HG02678 (cell line): ENCODE results near the gene IL17F.
A peak's percentile ranks its signal among the peaks of the same experiment; 100 is the strongest.
"Not testable (repeated sequence)": the region's sequence is repeated elsewhere in the genome, so short reads cannot be mapped to it uniquely, and the experiment has no call there.

ENCODE experiments used
- ATAC-seq: cut with Tn5 transposase; IDR thresholded peaks from one replicate; pipeline ENCODE4 v1.9.1; 2021; ENCODE audit warnings: mild to moderate bottlenecking, moderate library complexity; ENCODE audit not compliant: unreplicated experiment

IL17F gene

DNA sequence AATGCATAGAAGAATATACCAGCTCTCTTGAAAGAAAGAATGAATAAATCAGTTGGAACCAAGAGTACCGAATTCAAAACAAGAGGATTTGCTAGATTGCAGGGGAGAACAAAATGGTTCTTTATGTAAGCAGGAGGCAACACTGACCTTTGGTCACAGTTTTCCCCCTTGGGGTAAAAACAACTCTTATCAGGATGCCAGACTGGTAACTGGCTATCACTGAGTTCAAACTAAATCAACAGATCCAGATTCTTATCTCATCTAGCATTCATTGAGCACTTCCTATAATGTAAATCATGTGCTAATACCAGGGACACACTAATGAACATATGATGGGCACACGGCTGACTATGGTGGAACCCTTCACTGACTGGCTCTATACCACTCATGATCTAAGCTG, 4.8 kb upstream of the IL17F start:
- ATAC-seq: no peak

DNA sequence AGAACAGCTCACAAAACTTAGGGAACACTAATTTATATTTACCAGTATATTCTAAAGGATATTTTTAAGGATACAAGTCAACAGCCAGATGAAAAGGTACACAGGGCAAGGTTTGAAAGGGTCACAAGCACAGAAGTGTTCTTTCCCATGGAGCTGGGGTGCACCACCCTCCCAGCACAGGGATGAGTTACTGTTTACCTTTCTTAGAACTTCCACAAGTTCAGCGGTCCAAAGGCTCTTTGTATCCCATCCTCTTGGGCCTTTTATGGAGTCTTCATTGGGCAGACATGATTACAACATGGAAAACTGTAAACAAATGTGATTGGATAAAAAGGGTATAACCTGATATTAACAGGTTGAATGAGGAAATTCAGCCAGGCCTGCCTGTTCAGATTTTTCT, 1.1 kb upstream of the IL17F start:
- no peak for ATAC-seq

DNA sequence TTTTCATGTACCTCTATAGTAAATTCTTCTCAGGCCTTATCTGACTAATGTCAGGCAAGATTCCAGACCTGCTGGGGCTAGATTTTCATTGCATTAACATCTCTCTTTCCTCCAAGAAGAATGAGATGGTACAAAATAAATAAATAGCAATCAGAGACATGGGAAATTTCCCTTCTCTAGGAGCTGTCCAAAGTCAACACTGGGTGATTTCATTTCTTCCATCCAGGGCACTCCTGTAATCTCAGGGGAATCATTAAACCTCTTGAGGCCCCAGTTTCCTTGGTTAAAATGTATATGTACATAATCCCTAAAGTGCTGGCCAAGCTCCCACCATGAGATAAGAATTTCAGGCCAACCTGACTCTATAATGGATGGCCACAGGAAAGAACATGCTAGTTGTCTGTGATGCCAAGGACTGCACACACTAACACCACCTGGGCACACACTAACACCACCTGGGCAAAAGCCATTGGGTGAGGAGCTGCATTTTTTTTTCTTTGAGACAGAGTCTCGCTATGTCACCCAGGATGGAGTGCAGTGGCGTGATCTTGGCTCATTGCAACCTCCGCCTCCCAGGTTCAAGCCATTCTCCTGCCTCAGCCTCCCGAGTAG, 912 bp downstream of the IL17F start:
- no peak for ATAC-seq

DNA sequence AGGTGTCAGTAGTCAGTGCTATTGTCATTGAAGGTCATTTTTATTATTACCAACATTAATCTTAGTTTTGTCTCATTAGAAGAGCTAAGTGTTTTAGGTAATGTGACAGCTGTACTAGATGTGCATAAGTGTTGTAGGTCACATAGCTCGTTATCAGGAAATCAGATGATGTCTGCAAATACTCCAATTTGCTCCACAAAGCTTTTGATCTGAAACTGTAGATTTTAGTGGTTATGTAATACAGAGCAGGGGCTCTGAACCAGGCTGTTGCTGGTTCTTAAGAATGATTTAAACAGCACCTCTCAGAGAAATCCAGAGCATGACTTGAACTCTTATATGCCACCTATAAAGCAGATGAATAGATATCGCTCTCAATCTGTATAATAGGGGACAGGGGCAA, 2.5 kb downstream of the IL17F start:
- ATAC-seq: no peak

DNA sequence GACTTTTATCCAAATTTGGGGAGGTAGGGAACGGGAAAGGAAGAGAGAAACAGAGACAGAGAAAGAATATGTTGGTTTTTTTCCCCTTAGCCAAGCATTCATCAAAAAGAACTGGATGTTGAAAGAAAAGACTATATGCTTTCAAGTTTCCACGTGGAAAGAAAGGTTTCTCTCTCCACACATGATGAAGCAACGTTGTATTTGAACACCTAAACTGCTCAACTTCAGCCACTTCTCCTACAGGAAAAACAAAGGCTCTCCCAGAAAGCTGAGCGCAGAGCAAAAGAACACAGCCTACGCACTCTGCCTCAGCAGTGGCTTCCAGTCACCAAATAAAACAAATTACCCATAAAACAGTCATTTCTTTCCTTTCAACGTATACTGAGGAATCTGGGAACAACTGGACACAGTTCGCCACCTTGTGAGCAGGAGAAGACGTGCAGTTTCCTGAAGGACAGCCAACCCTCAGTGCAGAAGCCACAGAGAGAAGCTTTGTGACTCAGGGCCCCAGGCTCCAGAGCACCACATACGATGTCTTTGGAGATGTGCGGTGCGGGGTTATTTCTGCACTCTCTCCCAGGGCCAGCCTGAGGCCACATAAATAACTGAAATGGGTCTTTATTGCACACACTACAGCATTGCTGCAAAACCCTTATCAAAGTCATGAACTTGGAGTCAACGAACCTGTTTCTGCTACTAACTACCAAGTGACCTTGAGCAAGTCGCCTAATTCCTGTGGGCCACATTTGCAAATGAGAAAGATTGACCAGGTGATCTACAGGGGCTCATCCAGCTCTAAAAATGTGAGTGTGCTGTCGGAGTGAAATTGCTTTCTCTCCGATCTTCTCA, 10.1 kb downstream of the IL17F start:
- ATAC-seq: peak; percentile 76

DNA sequence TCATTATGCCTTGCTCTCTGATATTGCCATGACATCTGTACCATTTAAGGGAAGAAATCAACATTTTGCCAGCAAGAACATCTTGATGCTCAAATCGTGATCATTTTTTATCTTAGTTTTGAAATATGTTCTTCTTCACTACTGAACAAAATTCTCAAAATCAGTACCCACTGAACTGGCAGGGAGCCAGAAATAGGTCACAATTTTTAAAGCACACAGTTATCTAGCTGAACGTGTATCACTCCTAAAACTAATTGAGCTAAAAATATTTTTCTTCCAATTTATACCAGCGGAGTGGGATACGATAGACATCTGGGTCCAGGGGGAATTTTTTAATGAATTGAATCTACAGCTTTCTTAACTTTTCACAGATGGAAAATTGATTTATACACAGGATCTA, 11.3 kb downstream of the IL17F start:
- no peak for ATAC-seq

DNA sequence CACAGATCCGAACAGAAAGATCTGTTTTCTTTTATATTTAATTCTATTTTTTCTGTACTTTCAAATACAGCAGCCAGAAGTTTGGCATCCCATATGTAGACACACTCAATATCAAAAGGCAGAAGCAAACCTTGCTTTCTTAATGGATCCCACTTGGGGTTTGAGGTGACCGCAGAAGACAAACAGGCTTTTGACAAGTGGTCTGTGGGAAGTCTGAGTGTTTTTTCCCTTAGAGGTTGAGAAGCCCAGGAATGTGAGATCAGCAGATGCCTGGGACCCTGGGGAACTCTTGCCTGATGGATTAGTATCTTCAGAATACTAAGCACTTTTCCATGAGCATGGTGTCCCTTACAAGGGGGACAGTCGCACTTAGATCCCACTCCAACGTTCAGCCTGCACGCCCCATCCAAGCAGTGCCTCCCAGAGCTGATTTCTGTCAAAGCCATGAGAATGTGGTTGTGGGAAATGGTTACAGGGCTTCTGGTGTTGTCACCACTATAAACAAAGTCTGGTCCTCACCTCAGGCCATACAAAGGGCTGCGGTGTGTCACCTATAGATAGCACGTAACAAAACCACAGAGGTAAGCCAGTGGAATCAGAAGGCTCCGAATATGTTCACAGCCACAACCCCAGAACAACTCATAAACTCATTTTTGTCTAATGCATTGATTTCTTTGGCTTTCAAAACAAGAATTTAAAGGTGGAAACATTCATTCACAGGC, 12.7 kb downstream of the IL17F start:
- no peak for ATAC-seq

DNA sequence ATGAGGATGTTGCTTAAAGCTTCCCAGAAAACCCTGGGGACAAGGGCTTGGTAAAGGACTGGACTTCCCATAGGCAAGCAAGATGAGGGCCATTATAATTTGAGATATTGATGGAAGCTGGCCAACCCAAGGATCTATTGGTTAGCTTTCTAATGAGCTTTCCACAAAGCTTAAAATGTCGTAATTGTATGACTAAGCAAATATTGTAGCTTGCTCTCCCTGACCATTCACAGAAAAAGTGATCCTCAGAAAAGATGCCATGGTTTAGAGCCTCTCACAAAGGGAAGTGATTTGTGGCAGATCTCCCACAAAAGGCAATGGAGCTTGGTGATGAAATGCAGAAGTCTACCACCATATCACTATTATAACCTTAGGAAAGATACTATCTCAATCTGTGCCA, 13.6 kb downstream of the IL17F start:
- ATAC-seq: no peak

DNA sequence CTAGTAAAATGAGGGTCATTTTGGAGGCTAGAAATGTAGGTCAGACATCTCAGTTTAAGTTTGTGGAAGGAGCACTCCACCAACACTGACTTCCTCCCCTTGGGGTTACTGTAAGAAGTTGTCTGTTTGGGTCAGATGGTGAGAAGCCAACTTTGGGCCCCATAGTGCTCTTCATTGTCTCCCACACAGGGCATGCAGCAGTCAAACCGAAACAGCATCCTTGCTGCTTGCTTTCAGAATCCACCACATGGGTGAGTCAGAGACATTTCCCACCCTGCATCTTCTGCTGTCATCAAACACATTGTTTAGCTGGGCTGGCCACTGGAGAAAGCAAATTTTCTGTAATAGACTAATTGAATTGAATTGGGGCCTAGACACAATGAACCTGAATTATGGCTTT, 16.8 kb downstream of the IL17F start:
- peak; percentile 100 for ATAC-seq

DNA sequence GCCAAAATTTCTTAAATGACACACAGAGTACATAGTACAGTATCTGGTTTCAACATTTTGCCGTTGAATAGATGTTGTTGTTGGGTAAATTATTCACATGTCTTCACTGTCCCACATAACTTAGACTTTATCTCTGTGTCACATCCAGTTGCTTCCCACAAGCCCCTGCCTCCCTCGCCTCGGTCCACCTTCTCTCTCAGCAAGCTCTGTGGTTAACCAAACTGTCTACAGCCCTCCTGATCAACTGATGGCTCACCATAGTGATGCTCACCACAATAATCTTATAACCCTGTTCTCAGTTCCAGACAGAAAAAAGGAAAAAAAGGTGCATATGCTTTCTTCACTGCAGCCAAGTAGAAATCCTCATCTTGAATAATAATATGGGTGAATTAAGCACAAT, 23.0 kb downstream of the IL17F start:
- peak; percentile 59 for ATAC-seq

DNA sequence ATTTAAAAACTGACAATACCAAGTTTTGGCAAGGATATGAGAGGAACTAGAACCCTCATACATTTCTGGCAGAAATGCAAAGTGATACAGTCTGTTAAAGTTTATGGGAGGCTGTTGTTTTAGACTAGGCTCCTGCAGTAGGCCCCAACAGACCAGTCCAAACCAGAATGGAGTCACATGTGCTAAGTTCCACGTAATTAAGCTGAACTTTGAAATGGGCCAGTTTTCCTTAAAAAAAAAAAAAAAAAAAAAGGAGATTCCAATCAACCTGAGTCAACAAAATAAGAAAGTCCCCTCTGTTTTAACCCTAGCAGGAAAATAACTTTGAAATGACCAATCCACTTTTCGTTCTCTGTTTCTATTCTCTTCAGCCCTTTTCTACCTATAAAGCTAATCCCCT, 26.5 kb downstream of the IL17F start:
- no peak for ATAC-seq

DNA sequence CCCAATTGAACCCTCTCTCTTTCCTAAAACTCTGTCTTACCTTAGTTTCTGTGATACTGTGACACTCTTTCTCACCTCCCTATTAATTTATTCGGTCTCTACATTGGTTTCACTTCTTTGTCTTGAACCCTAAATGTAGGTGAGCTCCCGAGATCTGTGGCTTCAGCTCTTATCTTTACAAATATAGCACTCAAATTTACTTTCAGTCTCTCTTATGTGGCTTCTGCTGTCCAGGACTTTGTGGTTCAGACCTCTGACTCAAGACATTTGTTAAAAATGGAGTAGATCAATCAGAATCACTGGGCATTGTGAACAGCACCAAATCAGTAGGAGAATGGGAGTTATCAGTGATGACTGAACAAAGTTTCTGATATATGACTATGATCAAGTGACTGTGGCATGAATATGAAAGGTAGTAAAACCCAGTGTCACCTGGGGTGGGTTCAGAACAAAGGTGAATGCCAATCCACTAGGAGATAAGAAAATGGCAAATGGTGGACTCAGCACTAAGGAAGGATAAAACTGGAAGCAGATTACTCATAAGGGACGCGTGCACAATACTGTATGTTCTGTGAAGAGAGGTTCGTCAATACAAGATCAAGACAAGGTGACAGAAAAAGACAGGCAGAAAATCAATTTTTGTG, 27.2 kb downstream of the IL17F start:
- no peak for ATAC-seq

DNA sequence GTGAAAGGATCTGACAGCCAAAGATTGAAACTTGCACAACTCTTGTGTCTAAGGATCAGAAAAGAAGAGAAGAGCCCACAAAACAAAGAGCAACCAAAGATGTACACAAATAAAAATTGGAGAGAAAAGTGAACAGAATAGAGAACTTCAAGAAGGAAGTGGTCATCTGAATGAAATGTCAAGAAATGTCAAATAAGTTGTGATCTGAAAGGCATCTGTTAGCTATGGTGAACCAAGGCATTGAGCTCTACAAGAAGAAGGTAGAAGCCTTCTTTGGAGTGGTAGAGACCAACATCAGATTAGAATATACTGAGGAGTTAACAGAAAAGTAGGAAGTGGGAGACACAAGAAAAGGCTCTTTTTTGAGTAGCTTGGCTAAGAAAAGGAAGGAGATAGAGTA, 28.5 kb downstream of the IL17F start:
- no peak for ATAC-seq

DNA sequence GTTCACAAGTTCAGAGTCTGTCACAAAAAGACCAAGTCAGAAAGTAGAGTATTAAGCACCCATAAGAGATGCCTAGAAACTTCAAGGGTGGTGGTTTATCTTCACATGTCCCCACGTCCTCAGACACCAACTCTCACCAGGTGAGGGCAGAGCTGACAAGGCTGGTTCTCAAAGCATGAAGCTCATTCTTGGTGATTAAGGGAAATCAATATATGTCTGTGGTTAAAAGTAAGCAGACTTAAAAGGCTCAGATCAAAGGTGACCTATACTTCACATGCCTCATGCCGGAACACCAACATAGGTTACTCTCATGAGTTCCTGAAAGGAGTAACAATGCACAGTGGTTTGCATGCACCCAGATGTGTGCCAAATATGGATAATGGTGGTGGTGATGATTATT, 31.2 kb downstream of the IL17F start:
- ATAC-seq: no peak

DNA sequence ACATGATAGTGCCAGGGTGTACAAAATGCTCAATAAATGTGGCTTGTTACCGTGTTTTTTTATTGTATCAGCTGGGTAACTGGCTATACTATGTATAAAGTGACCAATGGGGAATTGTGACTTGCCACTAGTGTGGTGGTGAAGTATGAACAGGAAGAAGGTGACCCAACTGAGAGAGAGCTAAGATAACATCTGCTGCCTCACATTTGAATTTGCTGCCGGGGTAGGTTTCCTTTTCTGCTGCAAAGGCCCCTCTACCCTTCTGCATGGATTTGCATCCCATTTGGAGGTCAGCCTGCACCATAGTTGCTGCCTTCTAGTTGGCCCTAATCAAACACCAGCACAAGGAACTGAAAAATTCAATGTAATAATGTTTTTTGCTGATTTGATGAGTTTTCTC, 34.1 kb downstream of the IL17F start:
- ATAC-seq: peak; percentile 78

DNA sequence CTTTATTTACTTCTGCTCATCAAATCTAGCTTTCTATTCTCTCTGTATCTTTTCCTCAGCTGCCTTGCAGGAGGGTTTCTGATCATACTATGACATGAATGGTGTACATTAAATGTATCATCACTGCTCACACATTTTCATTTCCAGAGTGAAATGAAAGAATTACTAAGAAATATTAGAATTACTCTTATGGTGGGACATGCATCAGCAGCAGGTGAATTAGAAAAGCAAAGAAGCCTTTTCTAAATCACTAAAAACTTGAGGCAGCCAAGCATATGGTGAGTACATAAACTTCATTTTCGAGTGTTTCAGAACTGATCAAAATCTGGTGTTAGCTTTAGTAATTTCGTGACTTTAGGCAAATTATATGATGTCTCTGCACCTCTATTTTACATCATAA, 34.5 kb downstream of the IL17F start:
- peak; percentile 38 for ATAC-seq

DNA sequence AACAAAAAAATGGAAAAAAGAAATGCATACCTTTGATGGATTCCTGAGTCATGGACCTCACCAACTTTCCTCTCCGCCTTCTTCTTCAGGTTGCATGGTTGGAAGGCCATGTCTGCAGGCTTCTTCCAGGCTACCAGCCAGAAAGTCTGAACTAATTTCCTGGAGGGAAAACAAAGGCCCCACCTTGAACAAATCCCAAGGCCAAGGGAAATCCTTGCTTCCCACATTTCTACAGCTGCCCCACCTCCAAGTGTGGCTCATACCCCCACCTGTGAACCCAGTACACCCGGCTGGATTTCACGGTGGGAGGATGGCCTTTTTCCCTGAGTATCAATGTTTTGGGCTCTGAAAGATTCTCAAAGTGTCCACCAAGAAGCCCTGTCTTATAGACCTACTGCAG, 35.7 kb downstream of the IL17F start:
- no peak for ATAC-seq

DNA sequence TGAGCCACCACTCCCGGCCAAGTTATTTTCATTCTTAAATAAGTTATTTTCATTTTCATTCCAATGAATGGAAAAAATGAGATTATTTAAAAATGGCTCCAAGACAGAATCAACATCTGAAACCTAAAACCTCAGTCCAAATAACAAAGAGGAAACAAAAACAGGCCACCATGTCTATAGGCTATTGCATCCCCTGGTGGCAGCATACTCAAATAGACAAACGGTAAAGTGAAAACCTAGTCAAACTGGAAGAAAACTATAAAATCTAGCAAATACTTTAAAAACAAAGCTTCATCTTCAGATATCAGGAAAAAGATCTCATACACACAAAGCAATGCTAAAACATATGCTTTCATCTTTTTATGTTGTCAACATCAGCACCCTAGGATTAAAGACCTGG, 37.2 kb downstream of the IL17F start:
- ATAC-seq: no peak

DNA sequence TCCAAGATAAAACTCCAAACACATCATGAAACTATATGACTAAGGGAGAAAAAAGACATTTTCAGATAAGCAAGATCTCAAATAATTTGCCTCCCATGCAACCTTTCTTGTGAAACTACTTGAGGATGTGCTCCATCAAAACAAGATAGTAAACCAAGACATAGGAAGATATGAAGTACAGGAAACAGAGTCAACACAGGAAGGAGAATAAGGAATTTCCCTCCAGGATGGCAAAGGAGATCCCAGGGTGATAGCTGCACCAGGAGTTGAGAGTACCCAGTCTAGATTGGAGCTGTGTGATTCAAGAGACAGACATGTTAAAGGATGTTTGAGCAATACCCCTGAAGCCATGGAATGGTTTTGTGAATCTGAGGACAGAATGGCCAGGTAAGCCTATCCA, 42.8 kb downstream of the IL17F start:
- no peak for ATAC-seq

DNA sequence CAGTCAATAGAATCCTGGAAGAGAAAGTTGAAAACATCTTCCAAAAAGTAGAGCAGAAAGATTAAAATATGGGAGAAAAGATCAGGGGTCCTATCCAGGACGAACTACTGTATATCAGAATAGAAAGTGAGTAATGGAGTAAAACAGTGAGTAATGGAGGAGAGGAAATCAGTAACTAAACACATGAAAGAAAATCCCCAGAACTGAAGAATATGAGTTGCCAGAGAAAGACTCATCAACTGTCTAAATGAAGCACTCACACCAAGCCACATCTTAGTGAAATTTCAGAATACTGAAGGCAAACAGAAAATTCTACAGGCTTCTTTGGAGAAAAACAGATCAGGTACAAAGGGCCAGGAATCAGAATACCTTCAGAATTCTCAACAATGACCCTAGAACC, 43.3 kb downstream of the IL17F start:
- ATAC-seq: no peak

DNA sequence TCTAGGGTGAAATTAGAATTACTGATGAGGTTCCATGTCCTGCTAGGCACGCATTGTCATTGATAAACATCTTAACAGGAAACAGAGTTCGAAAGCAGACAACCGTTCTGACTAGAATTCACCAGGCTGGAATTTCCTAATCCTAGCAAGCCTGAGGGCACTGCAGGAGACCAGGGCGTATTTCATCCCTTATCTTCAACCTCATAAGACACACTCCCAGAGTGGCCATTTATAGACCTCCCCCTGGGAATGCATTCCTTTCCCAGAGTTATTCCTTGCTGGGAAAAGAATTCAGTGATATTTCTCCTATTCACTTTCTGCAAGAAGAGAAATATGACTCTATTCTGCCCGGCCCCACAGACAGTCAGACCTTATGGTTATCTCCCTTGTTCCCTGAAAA, 44.2 kb downstream of the IL17F start:
- not testable (repeated sequence) for ATAC-seq

DNA sequence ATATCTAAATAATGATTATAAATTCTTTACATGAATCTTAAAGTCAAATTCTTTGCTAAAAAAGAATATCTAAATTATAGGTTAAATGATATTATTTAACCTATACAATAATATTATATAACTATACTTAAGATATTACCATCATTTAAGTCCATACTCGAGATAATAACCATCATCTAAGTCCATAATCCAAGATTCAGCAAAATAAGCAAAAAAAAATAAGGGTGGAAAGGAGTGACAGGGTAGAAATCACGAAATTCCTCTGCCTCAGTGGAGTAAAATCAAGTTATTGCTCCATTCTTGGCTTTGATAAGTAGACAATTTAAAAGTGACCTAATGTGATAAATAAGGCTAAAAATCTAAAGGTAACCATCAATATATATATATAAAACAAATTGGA, 48.4 kb downstream of the IL17F start:
- ATAC-seq: no peak
